OCI-LY7 (cell line): ENCODE data around the gene TAF4. TPM values are rescaled to one million over a fixed set of nuclear protein-coding genes. Genes with fewer than 3 reads are reported as not detected.

Experiments used
- BruUV-seq: library from RNA; stranded (reverse); fragments of 400-500 nt; replicated peaks from 2 replicates; lab custom pipeline; 2021; lab: Mats Ljungman, UMichigan
- CTCF ChIA-PET: fragments of 300-600 bp; sonication (Branson Sonifier 250); formaldehyde crosslinking; loops from one replicate; lab custom pipeline; 2022; ENCODE audit warnings: antibody characterized with exemption; ENCODE audit not compliant: unreplicated experiment; lab: Charles Lee
- POLR2A ChIA-PET: fragments of 300-600 bp; sonication (Branson Sonifier 250); formaldehyde crosslinking; loops from one replicate; lab custom pipeline; 2022; ENCODE audit warnings: antibody characterized with exemption; lab: Charles Lee
- DNase-seq: peaks from one replicate; pipeline ENCODE4 v3.0.0-alpha.2; 2015; ENCODE audit warnings: low spot score
- H2AFZ ChIP-seq: fragments of 200-600 bp; sonication (generic), shearing (Covaris generic); 2 replicates; pipeline ENCODE4 v1.6.1; 2014; ENCODE audit warnings: mild to moderate bottlenecking, antibody characterized with exemption, low read length, moderate library complexity
- H3K27ac ChIP-seq: fragments of 200-600 bp; sonication (generic); 2 replicates; pipeline ENCODE4 v1.5.1; 2014; ENCODE audit warnings: mixed run types, low read depth, mild to moderate bottlenecking, moderate library complexity, low read length, inconsistent platforms; ENCODE audit not compliant: poor library complexity, severe bottlenecking
- H3K36me3 ChIP-seq: fragments of 200-600 bp; sonication (generic); 2 replicates; pipeline ENCODE4 v1.6.1; 2014; ENCODE audit warnings: mild to moderate bottlenecking, antibody characterized with exemption, low read length, moderate library complexity, mixed read lengths; ENCODE audit not compliant: insufficient read depth
- H3K4me1 ChIP-seq: fragments of 200-600 bp; sonication (generic); 2 replicates; pipeline ENCODE4 v1.5.1; 2014; ENCODE audit warnings: mild to moderate bottlenecking, low read length; ENCODE audit not compliant: insufficient read depth, poor library complexity, severe bottlenecking
- H3K4me2 ChIP-seq: fragments of 200-600 bp; sonication (generic); 2 replicates; pipeline ENCODE4 v1.6.1; 2014; ENCODE audit warnings: mild to moderate bottlenecking, low read length
- H3K4me3 ChIP-seq: fragments of 200-600 bp; sonication (generic); 2 replicates; pipeline ENCODE4 v1.5.1; 2014; ENCODE audit warnings: mild to moderate bottlenecking, low read depth, low read length; ENCODE audit not compliant: poor library complexity, severe bottlenecking
- H3K79me2 ChIP-seq: fragments of 200-600 bp; sonication (generic); 2 replicates; pipeline ENCODE4 v1.6.1; 2016; ENCODE audit warnings: low read depth, mild to moderate bottlenecking, low read length, moderate library complexity, mixed read lengths; ENCODE audit not compliant: insufficient read depth
- H3K9me2 ChIP-seq: fragments of 200-600 bp; sonication (generic); 2 replicates; pipeline ENCODE4 v1.6.1; 2016; ENCODE audit warnings: mild to moderate bottlenecking, low read length, mixed read lengths; ENCODE audit not compliant: insufficient read depth
- H3K9me3 ChIP-seq: fragments of 200-600 bp; sonication (generic); 2 replicates; pipeline ENCODE4 v1.6.1; 2014; ENCODE audit warnings: mild to moderate bottlenecking, mixed run types, low read length, mixed read lengths
- H4K20me1 ChIP-seq: fragments of 200-600 bp; sonication (generic); 2 replicates; pipeline ENCODE4 v1.6.1; 2014; ENCODE audit warnings: mild to moderate bottlenecking, antibody characterized with exemption, low read length, moderate library complexity, mixed read lengths; ENCODE audit not compliant: insufficient read depth
- CTCF ChIP-seq: fragments of 200-600 bp; sonication (generic); conservative IDR thresholded peaks from 2 replicates; pipeline ENCODE4 v1.5.1; 2014; ENCODE audit warnings: mild to moderate bottlenecking, antibody characterized with exemption, low read length, moderate library complexity, mixed read lengths
- EZH2phosphoT487 ChIP-seq: fragments of 200-600 bp; sonication (generic); IDR thresholded peaks from 2 replicates; pipeline ENCODE4 v1.6.1; 2018; ENCODE audit warnings: low read depth, borderline replicate concordance, mild to moderate bottlenecking, mixed run types, antibody characterized with exemption, low read length, moderate library complexity, mixed read lengths
- intact Hi-C: fragments of 100-400 bp; cut with micrococcal nuclease; formaldehyde crosslinking; loops from one replicate; pipeline ENCODE4 v1.10.0; 2022; ENCODE audit not compliant: unreplicated experiment
- total RNA-seq, 2 experiments: library from RNA; depleted of rRNA in 1 of 2; stranded (reverse); fragments of >200 nt in 1 of 2; shearing (Covaris generic) in 1 of 2; gene quantifications; 2 replicates each; pipeline ENCODE4 v1.2.3, GENCODE V29; 2014 to 2022

The TAF4 gene
- total RNA-seq, 2 experiments from 2014 or later = 11.2 to 38.9 TPM

GRCh38 chr20:62042025-62042820 is 23.5 kb downstream of the TAF4 start:
- BruUV-seq = no TSS peak
- peaks cover 4% of the 10 kb centered on the region; the same call in 1 of the 2 replicates for H4K20me1 ChIP-seq
- no peak overlapping the region for H3K27ac ChIP-seq
- peaks cover 25% of the 10 kb centered on the region for H3K4me1 ChIP-seq
- H2AFZ ChIP-seq = no peak overlapping the region
- POLR2A ChIA-PET = no interaction called here
- H3K9me2 ChIP-seq = no peaks in the 10 kb centered on the region
- H3K9me3 ChIP-seq = no peaks in the 10 kb centered on the region
- intact Hi-C loops = no loop called here
- CTCF ChIA-PET = no interaction called here
- H3K79me2 ChIP-seq = peaks cover 57% of the 10 kb centered on the region
- no peak overlapping the region for H3K4me3 ChIP-seq
- peak; percentile 21 for DNase-seq
- no peaks in the 10 kb centered on the region for H3K36me3 ChIP-seq
- no peak overlapping the region for H3K4me2 ChIP-seq
- TF ChIP-seq EZH2phosphoT487 (no peak), CTCF (no peak)

- H3K4me2 ChIP-seq = no peak overlapping the region
- no peak overlapping the region for H3K4me3 ChIP-seq
- H3K27ac ChIP-seq = no peak overlapping the region
- H3K36me3 ChIP-seq = no peaks in the 10 kb centered on the region
- no peaks in the 10 kb centered on the region for H3K9me2 ChIP-seq
- peaks cover 25% of the 10 kb centered on the region for H3K4me1 ChIP-seq
- no TSS peak for BruUV-seq
- CTCF ChIA-PET = no interaction called here
- no peaks in the 10 kb centered on the region; the same call in 1 of the 2 replicates for H4K20me1 ChIP-seq
- no peak for DNase-seq
- intact Hi-C loops = no loop called here
- POLR2A ChIA-PET = interaction anchor here (0.7 kb wide), 1 partner anchor 113 kb away, joined by 3 read pairs; no protein-coding TSS in a partner anchor
- H2AFZ ChIP-seq = no peak overlapping the region
- no peaks in the 10 kb centered on the region for H3K9me3 ChIP-seq
- peaks cover 70% of the 10 kb centered on the region for H3K79me2 ChIP-seq
- TF ChIP-seq EZH2phosphoT487 (no peak), CTCF (no peak)
Observed at GRCh38 chr20:62040933-62041332, 24.7 kb downstream of the TAF4 start.

GRCh38 chr20:62040381-62040922 is 25.2 kb downstream of the TAF4 start:
- Histone ChIP-seq H3K9me3 (0 out of 2 replicates have a peak, but pooled peaks cover 1% of the 10 kb centered on the region), H3K4me1 (peaks cover 25% of the 10 kb centered on the region), H3K27ac (no peak overlapping the region), H4K20me1 (no peaks in the 10 kb centered on the region; the same call in 1 of the 2 replicates), H3K9me2 (no peaks in the 10 kb centered on the region), H3K4me2 (peak overlapping the region; percentile 58), H3K36me3 (no peaks in the 10 kb centered on the region), H3K79me2 (peaks cover 72% of the 10 kb centered on the region), H3K4me3 (no peak overlapping the region), H2AFZ (no peak overlapping the region)
- ChIA-PET CTCF (no interaction called here), POLR2A (no interaction called here)
- no TSS peak for BruUV-seq
- no peak for DNase-seq
- TF ChIP-seq CTCF (no peak), EZH2phosphoT487 (no peak)
- intact Hi-C loops = no loop called here
